GM12892 (cell line): ENCODE measurements around the gene TENT4B.

Experiments used
- POLR2A ChIP-seq: IDR thresholded peaks from 2 replicates; pipeline ENCODE4 v1.6.1; 2011; ENCODE audit warnings: low read depth, low read length, control low read depth
- TAF1 ChIP-seq: IDR thresholded peaks from 2 replicates; pipeline ENCODE4 v1.6.1; 2011; ENCODE audit warnings: low read depth, mild to moderate bottlenecking, control low read depth, low read length, borderline replicate concordance

DNA sequence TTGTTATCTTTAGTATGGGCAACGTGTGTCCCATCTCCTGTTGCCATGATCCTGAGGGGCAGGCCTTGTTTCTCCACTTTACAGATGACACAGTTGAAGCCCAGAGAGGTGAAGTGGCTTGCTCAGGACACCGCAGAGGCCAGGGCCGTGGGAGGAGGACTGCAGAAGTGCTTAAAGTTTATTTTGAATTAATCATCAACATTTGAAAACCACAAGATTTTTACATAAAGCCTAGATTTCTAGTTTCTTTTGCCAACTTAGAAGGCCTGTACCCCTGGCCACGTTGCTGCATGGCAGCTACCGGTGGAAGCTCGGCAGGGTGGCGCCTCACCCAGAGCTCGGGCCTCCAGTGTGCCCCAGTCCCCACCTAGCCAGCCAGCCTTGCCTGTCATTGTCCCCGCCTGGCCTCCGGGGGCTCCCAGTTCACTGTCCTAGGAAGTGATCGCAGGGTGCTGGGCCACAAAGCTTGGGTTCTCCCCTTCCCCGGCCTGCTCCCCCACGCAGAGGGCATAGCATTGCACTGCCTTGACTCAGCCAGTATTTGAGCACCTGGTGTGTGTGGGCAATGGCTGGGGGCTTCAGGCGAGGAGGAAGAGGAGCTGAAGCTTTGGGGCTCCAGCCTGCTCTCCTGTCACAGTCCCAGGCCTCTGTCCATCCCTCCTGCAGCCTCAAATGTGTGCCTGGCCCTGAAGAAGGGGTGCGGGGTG is 98.4 kb downstream of the TENT4B start:
- TF ChIP-seq POLR2A (no peak), TAF1 (no peak)
